Endodermal cell (in vitro differentiated cells): ENCODE data around the gene DNAH6. TPM values are rescaled to one million over a fixed set of nuclear protein-coding genes. Genes with fewer than 3 reads are reported as not detected.

Experiments
- DNase-seq: peaks from one replicate; pipeline ENCODE4 v3.0.0-alpha.2; 2017
- H3K27ac ChIP-seq: 2 replicates; pipeline ENCODE4 v1.5.1; 2013; ENCODE audit warnings: mild to moderate bottlenecking, low read depth, low read length, moderate library complexity
- H3K27me3 ChIP-seq: 2 replicates; pipeline ENCODE4 v1.6.1; 2013; ENCODE audit warnings: mild to moderate bottlenecking, low read length, moderate library complexity; ENCODE audit not compliant: insufficient read depth, control insufficient read depth, poor library complexity, severe bottlenecking
- H3K36me3 ChIP-seq: 2 replicates; pipeline ENCODE4 v1.7.0; 2013; ENCODE audit warnings: mild to moderate bottlenecking, low read length, moderate library complexity; ENCODE audit not compliant: control insufficient read depth, insufficient read depth
- H3K4me1 ChIP-seq: one replicate; pipeline ENCODE4 v1.7.0; 2013; ENCODE audit warnings: low read length; ENCODE audit not compliant: control insufficient read depth, insufficient read depth
- H3K4me3 ChIP-seq: 2 replicates; pipeline ENCODE4 v1.5.1; 2013; ENCODE audit warnings: mild to moderate bottlenecking, low read length, moderate library complexity
- H3K9ac ChIP-seq: 2 replicates; pipeline ENCODE4 v1.6.1; 2013; ENCODE audit warnings: mild to moderate bottlenecking, low read length, moderate library complexity; ENCODE audit not compliant: poor library complexity, severe bottlenecking; ENCODE audit errors: extremely low read depth
- H3K9me3 ChIP-seq: 2 replicates; pipeline ENCODE4 v1.6.1; 2013; ENCODE audit warnings: mild to moderate bottlenecking, low read length, moderate library complexity; ENCODE audit not compliant: control insufficient read depth
- H3K27ac Mint-ChIP-seq: 2 replicates; pipeline ENCODE4 v1.8.0; 2020; ENCODE audit warnings: mixed read lengths
- H3K27me3 Mint-ChIP-seq: 2 replicates; pipeline ENCODE4 v1.8.0; 2021; ENCODE audit warnings: mild to moderate bottlenecking, mixed read lengths; ENCODE audit not compliant: insufficient read depth
- H3K36me3 Mint-ChIP-seq: 2 replicates; pipeline ENCODE4 v1.8.0; 2020; ENCODE audit warnings: low read depth, mixed read lengths
- H3K4me1 Mint-ChIP-seq: 2 replicates; pipeline ENCODE4 v1.8.0; 2020; ENCODE audit warnings: mixed read lengths
- H3K4me3 Mint-ChIP-seq: 2 replicates; pipeline ENCODE4 v1.8.0; 2020; ENCODE audit warnings: mild to moderate bottlenecking, moderate library complexity, mixed read lengths
- H3K9me3 Mint-ChIP-seq: 2 replicates; pipeline ENCODE4 v1.8.0; 2020; ENCODE audit warnings: mild to moderate bottlenecking, mixed read lengths
- CTCF ChIP-seq: fragments of 200-600 bp; sonication (generic); conservative IDR thresholded peaks from 2 replicates; pipeline ENCODE4 v1.5.0; 2021; ENCODE audit warnings: antibody characterized with exemption, mild to moderate bottlenecking
- WGBS, 2 experiments: methylation state at CpG; one replicate each; pipeline versions ENCODE4 v1.1.5 to v1.1.7; 2013; ENCODE audit warnings: missing lambda C conversion rate in 2 of 2, mixed read lengths in 1 of 2; ENCODE audit not compliant: insufficient coverage in 1 of 2, insufficient read length in 1 of 2; 5-methylcytosine and 5-hydroxymethylcytosine counted together
- total RNA-seq, 2 donors: library from RNA; stranded (reverse); fragmentation: NEBNext Ultra II Directional in 1 of 2; extraction: Animal tissue kit (Norgen Biotek cat#: 25700) in 1 of 2; gene quantifications; 2 replicates in 1 of 2; 3 replicates in 1 of 2; pipeline ENCODE4 v1.2.1, GENCODE V29; 2021

The DNAH6 gene
- total RNA-seq, 2 donors from 2014 or later: 1.6 to 2.0 TPM

- no peaks in the 10 kb centered on the region for H3K27me3 ChIP-seq
- H3K9ac ChIP-seq: no peak overlapping the region
- DNase-seq: no peak
- peaks cover 7% of the 10 kb centered on the region for H3K27me3 Mint-ChIP-seq
- no peak for TF ChIP-seq CTCF
- H3K9me3 Mint-ChIP-seq: no peaks in the 10 kb centered on the region
- no peaks in the 10 kb centered on the region for H3K9me3 ChIP-seq
- no peaks in the 10 kb centered on the region for H3K36me3 Mint-ChIP-seq
- no peak overlapping the region for H3K27ac Mint-ChIP-seq
- no peaks in the 10 kb centered on the region for H3K4me1 Mint-ChIP-seq
- no peak overlapping the region for H3K27ac ChIP-seq
- no peak overlapping the region for H3K4me3 ChIP-seq
- H3K4me3 Mint-ChIP-seq: no peak overlapping the region
- no peaks in the 10 kb centered on the region for H3K36me3 ChIP-seq
- 90 to 92% methylated on average over 4 to 5 of the region's 5 CpGs for WGBS, 2 experiments
- no peaks in the 10 kb centered on the region for H3K4me1 ChIP-seq
Measured at GRCh38 chr2:84823229-84823628, 306.9 kb downstream of the DNAH6 start.

- 94 to 96% methylated on average over 11 to 21 of the region's 21 CpGs for WGBS, 2 experiments
- Histone ChIP-seq H3K9me3 (no peaks in the 10 kb centered on the region), H3K4me1 (no peaks in the 10 kb centered on the region), H3K9ac (no peak overlapping the region), H3K27ac (no peak overlapping the region), H3K27me3 (no peaks in the 10 kb centered on the region), H3K36me3 (no peaks in the 10 kb centered on the region), H3K4me3 (no peak overlapping the region)
- TF ChIP-seq CTCF: no peak
- Mint-ChIP-seq H3K9me3 (no peaks in the 10 kb centered on the region), H3K4me3 (no peak overlapping the region), H3K4me1 (no peaks in the 10 kb centered on the region), H3K27me3 (peaks cover 9% of the 10 kb centered on the region), H3K36me3 (no peaks in the 10 kb centered on the region), H3K27ac (no peak overlapping the region)
- DNase-seq: no peak
Measured at GRCh38 chr2:84823788-84824187, 307.5 kb downstream of the DNAH6 start.

- H3K27me3 ChIP-seq: no peaks in the 10 kb centered on the region
- no peaks in the 10 kb centered on the region for H3K4me1 ChIP-seq
- no peak overlapping the region for H3K9ac ChIP-seq
- 86 to 93% methylated on average over 2 of the region's 2 CpGs for WGBS, 2 experiments
- no peaks in the 10 kb centered on the region for H3K36me3 Mint-ChIP-seq
- H3K4me1 Mint-ChIP-seq: peaks cover under 1% of the 10 kb centered on the region
- no peak overlapping the region for H3K4me3 Mint-ChIP-seq
- no peaks in the 10 kb centered on the region for H3K9me3 Mint-ChIP-seq
- no peak overlapping the region for H3K27ac Mint-ChIP-seq
- H3K27me3 Mint-ChIP-seq: peaks cover 9% of the 10 kb centered on the region
- H3K9me3 ChIP-seq: no peaks in the 10 kb centered on the region
- DNase-seq: no peak
- H3K4me3 ChIP-seq: no peak overlapping the region
- no peaks in the 10 kb centered on the region for H3K36me3 ChIP-seq
- no peak for TF ChIP-seq CTCF
- no peak overlapping the region for H3K27ac ChIP-seq
Measured at GRCh38 chr2:84827978-84828575, 311.8 kb downstream of the DNAH6 start.
